Adrenal gland (tissue), 12 donors: Measurements from ENCODE around the gene GYG2. TPM values are rescaled to one million over a fixed set of nuclear protein-coding genes. Genes with fewer than 3 reads are reported as not detected.

Source experiments
- DNase-seq, 7 donors: peaks; one replicate each; pipeline ENCODE4 v3.0.0-alpha.2; 2019 to 2020
- H3K27ac ChIP-seq, 5 donors: fragments of 200-600 bp; sonication (generic) in 4 of 5; 1 replicate in 3 of 5; 2 replicates in 2 of 5; pipeline versions ENCODE4 v1.5.1 to v1.8.0; 2016 to 2020; ENCODE audit warnings: mild to moderate bottlenecking in 1 of 5
- H3K27me3 ChIP-seq: fragments of 200-600 bp; 2 replicates; pipeline ENCODE4 v1.8.0; 2021
- H3K36me3 ChIP-seq, 2 donors: fragments of 200-600 bp; replicated peaks in 1 of 2; 1 replicate in 1 of 2; 2 replicates in 1 of 2; pipeline versions ENCODE4 v1.5.1 to v1.8.0; 2018 to 2022
- H3K4me1 ChIP-seq, 2 donors: fragments of 200-600 bp; replicated peaks in 1 of 2; 1 replicate in 1 of 2; 2 replicates in 1 of 2; pipeline versions ENCODE4 v1.5.1 to v1.8.0; 2018 to 2021
- H3K4me3 ChIP-seq, 4 donors: fragments of 200-600 bp; sonication (generic) in 3 of 4; one replicate each; pipeline ENCODE4 v1.5.1; 2016 to 2018
- H3K9me3 ChIP-seq, 3 donors: fragments of 200-600 bp; sonication (generic) in 1 of 3; replicated peaks in 1 of 3; 1 replicate in 2 of 3; 2 replicates in 1 of 3; pipeline versions ENCODE4 v1.5.1 to v1.8.0; 2016 to 2021
- CTCF ChIP-seq, 6 experiments: fragments of 450-650 bp in 4 of 6; fragments of 200-600 bp in 2 of 6; sonication (generic) in 1 of 6; IDR thresholded peaks; 1 replicate in 5 of 6; 2 replicates in 1 of 6; pipeline versions ENCODE4 v1.5.1 to v1.8.0; 2016 to 2021; ENCODE audit warnings: antibody characterized with exemption in 6 of 6, mild to moderate bottlenecking in 2 of 6, moderate library complexity in 1 of 6
- POLR2A ChIP-seq, 2 donors: fragments of 450-650 bp; IDR thresholded peaks; one replicate each; pipeline ENCODE4 v1.6.1; 2017; ENCODE audit warnings: antibody characterized with exemption in 2 of 2, mild to moderate bottlenecking in 2 of 2, moderate library complexity in 1 of 2
- WGBS, 4 donors: extraction: QIAGEN DNeasy Blood & Tissue Kit in 2 of 4; methylation state at CpG; one replicate each; pipeline versions ENCODE4 v1.1.5 to v1.1.7; 2013 to 2017; 5-methylcytosine and 5-hydroxymethylcytosine counted together
- intact Hi-C, 2 donors: fragments of 100-400 bp; cut with DNase I; formaldehyde crosslinking; loops; one replicate each; pipeline versions ENCODE4 v1.14.1 to v1.15.0; 2022 to 2023
- polyA plus RNA-seq, 3 donors: library from polyadenylated mRNA; stranded (reverse); fragments of 200-250 nt in 2 of 3; fragments of 350-450 nt in 1 of 3; fragmentation: Illumina TruSeq in 1 of 3; extraction: RNeasy Lipid Tissue Mini Kit (QIAGEN cat#74804) in 1 of 3; gene quantifications; one replicate each; pipeline ENCODE4 v1.2.3, GENCODE V29; 2013 to 2014
- total RNA-seq, 9 donors: library from RNA; depleted of rRNA in 4 of 9; stranded (reverse); fragments of >200 nt in 4 of 9; fragments of 120-200 nt in 1 of 9; fragmentation: NEBNext Ultra II Directional in 1 of 9; extraction: Animal tissue kit (Norgen Biotek cat#: 25700) in 1 of 9; gene quantifications; one replicate each; pipeline versions ENCODE4 v1.1.0 to v1.2.4, GENCODE V29; 2013 to 2023
- donor health status: healthy with polysubstance abuse.
- donor health status: Bipolar disorder and iron deficiency.
- donor health status: DM: yes; HTN: yes; CAD: no.
- donor health status: DM: no; HTN: no; CAD: no.
- donor health status: DM: no; HTN: no; CAD: no.
- donor health status: DM: yes; HTN: yes; CAD: no.

Gene GYG2
- total and polyA plus RNA-seq, 12 donors: 0.26 to 13.4 (median 2.3) TPM

- intact Hi-C loops: no loop called here
Observed at GRCh38 chrX:2841537-2841936, 12.8 kb downstream of the GYG2 start.

GRCh38 chrX:2846992-2847391, 18.3 kb downstream of the GYG2 start:
- intact Hi-C loops: no loop called here

More at GRCh38 chrX:2841537-2841936, 12.8 kb downstream of the GYG2 start:
- Histone ChIP-seq H3K4me3 (no peak overlapping the region), H3K27ac (no peak overlapping the region), H3K36me3 (no peaks in the 10 kb centered on the region), H3K4me1 (no peaks in the 10 kb centered on the region), H3K9me3 (no peaks in the 10 kb centered on the region), H3K27me3 (no peaks in the 10 kb centered on the region)
- WGBS, 4 donors: 22 to 73% (median 61%) methylated on average over 3 to 9 of the region's 9 CpGs
- TF ChIP-seq CTCF (IDR thresholded peaks at IDR 0.05): no peak
- DNase-seq: no peak

GRCh38 chrX:2848871-2849301, 20.2 kb downstream of the GYG2 start:
- 47 to 72% (median 61%) methylated on average over 9 of the region's 9 CpGs for WGBS, 4 donors
- no peaks in the 10 kb centered on the region for H3K4me1 ChIP-seq
- intact Hi-C loops: no loop called here
- no peak overlapping the region for H3K4me3 ChIP-seq
- H3K9me3 ChIP-seq: no peaks in the 10 kb centered on the region
- no peak for DNase-seq
- no peak for TF ChIP-seq CTCF (IDR thresholded peaks at IDR 0.05)
- no peak for TF ChIP-seq POLR2A (IDR thresholded peaks at IDR 0.05)
- no peak overlapping the region for H3K27ac ChIP-seq
- no peaks in the 10 kb centered on the region for H3K27me3 ChIP-seq
- H3K36me3 ChIP-seq: no peaks in the 10 kb centered on the region

More at GRCh38 chrX:2846992-2847391, 18.3 kb downstream of the GYG2 start:
- no peaks in the 10 kb centered on the region for H3K4me1 ChIP-seq
- H3K9me3 ChIP-seq: no peaks in the 10 kb centered on the region
- H3K27me3 ChIP-seq: no peaks in the 10 kb centered on the region
- no peaks in the 10 kb centered on the region for H3K36me3 ChIP-seq
- no peak overlapping the region for H3K27ac ChIP-seq
- no peak for DNase-seq
- TF ChIP-seq CTCF (IDR thresholded peaks at IDR 0.05) (no peak), POLR2A (IDR thresholded peaks at IDR 0.05) (no peak)
- no peak overlapping the region for H3K4me3 ChIP-seq

GRCh38 chrX:2854918-2855317, 26.2 kb downstream of the GYG2 start:
- H3K27me3 ChIP-seq: no peaks in the 10 kb centered on the region
- no peak for DNase-seq
- no peaks in the 10 kb centered on the region for H3K9me3 ChIP-seq
- TF ChIP-seq POLR2A (IDR thresholded peaks at IDR 0.05) (no peak), CTCF (IDR thresholded peaks at IDR 0.05) (no peak)
- no peaks in the 10 kb centered on the region for H3K4me1 ChIP-seq
- intact Hi-C loops: no loop called here
- no peak overlapping the region for H3K27ac ChIP-seq
- WGBS, 4 donors: 90 to 96% (median 93%) methylated on average over 19 to 21 of the region's 21 CpGs
- H3K36me3 ChIP-seq: no peaks in the 10 kb centered on the region
- no peak overlapping the region for H3K4me3 ChIP-seq
